ENCODE measurements around the gene TFG.
"Not testable (repeated sequence)": the region's sequence is repeated elsewhere in the genome, so short reads cannot be mapped to it uniquely, and the experiment has no call there.

The TFG gene

DNA sequence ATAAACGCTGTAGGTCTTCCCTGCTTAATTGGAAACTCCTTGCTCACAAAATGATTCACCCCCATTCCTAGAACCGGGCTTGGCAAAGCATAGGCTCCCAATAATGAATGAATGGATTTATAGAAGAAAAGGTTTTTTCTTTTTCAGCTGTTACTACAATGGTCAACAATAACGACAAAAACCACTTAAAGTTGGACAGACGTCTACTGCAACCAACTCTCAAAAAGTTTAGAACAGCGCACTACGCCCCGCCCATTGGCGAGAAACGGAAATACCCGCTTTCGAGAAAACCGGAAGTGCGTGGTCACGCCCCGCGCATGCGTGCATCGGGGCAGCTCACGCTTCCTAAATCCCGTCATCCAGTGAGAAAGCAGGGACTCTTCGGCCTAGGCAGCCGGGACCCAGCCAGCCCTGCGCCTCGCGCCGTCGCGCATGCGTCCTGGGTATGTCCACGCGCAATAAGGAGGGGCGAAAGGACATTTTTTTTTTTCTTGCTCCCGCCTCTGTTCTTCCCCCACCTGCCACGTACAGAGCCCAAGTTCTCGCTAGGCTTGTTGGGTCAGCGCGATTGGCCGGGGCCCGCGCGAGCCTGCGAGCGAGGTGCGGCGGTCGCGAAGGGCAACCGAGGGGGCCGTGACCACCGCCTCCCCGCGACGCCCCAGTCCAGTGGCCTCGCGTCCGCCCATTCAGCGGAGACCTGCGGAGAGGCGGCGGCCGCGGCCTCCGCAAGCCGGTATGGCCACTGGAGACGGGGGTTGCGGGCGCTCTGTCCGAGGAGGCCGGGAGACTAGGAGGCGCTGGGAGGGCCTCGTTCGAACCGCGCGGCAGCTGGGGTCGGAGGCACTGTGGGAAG, at the start of gene TFG:
TFG (plus strand) TSS at position 506 of the 853 bp plus-strand sequence. CDS start 4,192 bp downstream, outside the sequence.
- H3K27ac Mint-ChIP-seq, result peak within 1 kb of the TSS; percentile 94
- peaks cover 23% of the 10 kb centered on the region for H3K27me3 Mint-ChIP-seq
- peak; percentile 98 for ATAC-seq
- peaks cover 3% of the 10 kb centered on the region for H3K9me3 Mint-ChIP-seq
- peaks cover 42% of the 10 kb centered on the region for H3K4me1 Mint-ChIP-seq
- H3K4me3 Mint-ChIP-seq, result peak within 1 kb of the TSS; percentile 83
- peaks cover 29% of the 10 kb centered on the region for H3K36me3 Mint-ChIP-seq

DNA sequence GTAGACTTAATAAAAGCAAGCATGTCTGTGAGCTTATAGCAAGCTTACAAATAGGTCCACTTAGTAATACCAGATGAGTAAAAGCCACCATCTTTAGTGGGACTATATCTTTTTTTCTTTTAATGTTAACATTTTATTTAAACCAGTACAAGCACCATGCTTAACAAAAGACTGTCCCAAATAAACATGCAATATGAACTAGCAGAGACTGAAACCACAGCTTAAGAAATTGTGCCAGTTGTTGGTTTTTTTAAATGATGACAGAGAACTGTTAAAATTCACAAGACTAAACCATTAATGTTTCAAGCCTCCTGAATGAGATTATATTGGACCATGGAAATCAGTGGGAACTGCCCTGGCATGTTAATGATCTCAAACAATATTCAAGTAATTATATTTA, 48.0 kb upstream of the TFG start:
- not testable (repeated sequence) for H3K27ac Mint-ChIP-seq, H3K9me3 Mint-ChIP-seq, H3K4me3 Mint-ChIP-seq, ATAC-seq, H3K36me3 Mint-ChIP-seq, H3K27me3 Mint-ChIP-seq, H3K4me1 Mint-ChIP-seq

DNA sequence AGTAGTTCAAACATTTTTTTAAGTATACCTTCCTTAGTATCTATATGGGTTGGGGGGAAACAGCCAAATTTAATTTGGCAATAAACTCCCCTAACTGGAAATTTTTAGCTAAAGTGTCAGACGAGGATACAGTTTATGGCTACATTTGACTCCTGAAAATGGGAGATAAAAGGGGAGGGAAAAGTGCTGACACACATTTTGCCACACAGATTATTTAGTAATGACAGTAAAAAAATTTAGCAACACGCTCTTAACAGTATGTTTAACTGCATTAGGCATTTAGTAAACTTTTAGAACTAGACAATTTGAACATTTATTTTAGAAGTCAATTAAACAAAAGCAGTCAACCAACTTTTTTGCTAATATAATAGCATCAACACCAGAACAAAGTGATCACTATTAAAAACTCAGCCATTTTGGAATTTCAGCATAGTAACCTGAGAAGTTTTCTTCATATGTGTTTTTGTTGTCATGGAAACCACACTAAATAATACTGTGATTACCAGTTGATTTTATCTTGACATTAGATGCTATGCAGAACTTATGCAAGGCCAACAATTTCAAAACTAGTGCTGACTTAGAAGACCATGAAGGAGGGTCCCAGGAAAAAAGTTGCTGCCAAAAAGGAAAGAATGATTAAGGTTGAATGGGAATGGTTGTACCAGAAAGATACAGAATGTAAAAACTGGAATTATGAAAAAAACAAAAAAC, 47.0 kb upstream of the TFG start:
- peaks cover 9% of the 10 kb centered on the region for H3K27me3 Mint-ChIP-seq
- no peaks in the 10 kb centered on the region for H3K9me3 Mint-ChIP-seq
- H3K36me3 Mint-ChIP-seq, result no peaks in the 10 kb centered on the region
- H3K4me3 Mint-ChIP-seq, result no peak overlapping the region
- ATAC-seq, result no peak
- no peaks in the 10 kb centered on the region for H3K4me1 Mint-ChIP-seq
- H3K27ac Mint-ChIP-seq, result no peak overlapping the region

DNA sequence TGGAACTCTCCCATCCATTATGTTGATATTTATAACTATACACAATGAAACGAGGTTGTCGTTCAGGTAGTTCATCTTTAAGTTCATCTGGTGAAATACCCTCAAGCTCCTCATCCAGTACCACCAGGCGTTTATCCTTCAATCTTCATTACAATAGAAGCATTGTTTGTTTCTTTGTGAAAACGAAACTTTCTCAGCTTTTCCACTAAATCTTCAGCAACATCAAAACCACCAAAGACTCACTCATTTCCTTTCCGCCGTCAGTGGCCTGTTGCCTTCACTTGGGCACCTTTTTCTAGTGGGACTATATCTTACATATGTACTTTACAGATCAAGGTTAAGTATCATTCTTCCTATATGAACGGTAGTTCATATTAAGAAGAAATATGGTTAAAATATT, 44.1 kb upstream of the TFG start:
- H3K36me3 Mint-ChIP-seq, result no peaks in the 10 kb centered on the region
- H3K9me3 Mint-ChIP-seq, result peaks cover 3% of the 10 kb centered on the region
- no peak overlapping the region for H3K4me3 Mint-ChIP-seq
- no peaks in the 10 kb centered on the region for H3K27me3 Mint-ChIP-seq
- ATAC-seq, result no peak
- H3K27ac Mint-ChIP-seq, result no peak overlapping the region
- H3K4me1 Mint-ChIP-seq, result no peaks in the 10 kb centered on the region

GRCh38 chr3:100666699-100667098, 42.6 kb upstream of the TFG start:
- H3K36me3 Mint-ChIP-seq, H3K9me3 Mint-ChIP-seq, H3K4me1 Mint-ChIP-seq, H3K4me3 Mint-ChIP-seq, H3K27ac Mint-ChIP-seq, H3K27me3 Mint-ChIP-seq, ATAC-seq: not testable (repeated sequence)

- H3K4me1 Mint-ChIP-seq, H3K9me3 Mint-ChIP-seq, H3K4me3 Mint-ChIP-seq, ATAC-seq, H3K36me3 Mint-ChIP-seq, H3K27ac Mint-ChIP-seq, H3K27me3 Mint-ChIP-seq: not testable (repeated sequence)
Measured at GRCh38 chr3:100667316-100667715, 42.0 kb upstream of the TFG start.

- H3K27me3 Mint-ChIP-seq, result peaks cover 12% of the 10 kb centered on the region
- H3K4me3 Mint-ChIP-seq, H3K4me1 Mint-ChIP-seq, H3K27ac Mint-ChIP-seq, H3K36me3 Mint-ChIP-seq, ATAC-seq, H3K9me3 Mint-ChIP-seq: not testable (repeated sequence)
Measured at GRCh38 chr3:100670995-100671394, 38.3 kb upstream of the TFG start.

DNA sequence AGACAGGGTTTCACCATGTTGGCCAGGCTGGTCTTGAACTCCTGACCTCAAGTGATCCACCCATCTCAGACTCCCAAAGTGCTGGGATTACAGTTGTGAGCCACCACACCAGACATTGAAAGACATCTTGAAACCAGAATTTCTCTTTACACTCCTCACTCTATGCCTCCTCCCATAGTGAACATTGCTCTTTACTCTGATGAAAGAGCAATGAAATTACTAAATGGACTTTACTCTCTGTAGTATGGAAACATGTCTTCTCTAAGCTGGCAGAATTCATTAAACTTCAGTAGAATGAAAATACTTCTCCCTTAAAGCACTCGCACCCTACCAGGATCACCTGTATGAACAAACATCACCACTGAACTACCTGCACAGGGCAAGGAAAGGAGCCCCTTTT, 27.8 kb upstream of the TFG start:
- no peak for ATAC-seq
- Mint-ChIP-seq H3K36me3 (no peaks in the 10 kb centered on the region), H3K9me3 (peaks cover 4% of the 10 kb centered on the region), H3K4me3 (no peak overlapping the region), H3K27ac (no peak overlapping the region), H3K4me1 (no peaks in the 10 kb centered on the region), H3K27me3 (peaks cover 49% of the 10 kb centered on the region)

DNA sequence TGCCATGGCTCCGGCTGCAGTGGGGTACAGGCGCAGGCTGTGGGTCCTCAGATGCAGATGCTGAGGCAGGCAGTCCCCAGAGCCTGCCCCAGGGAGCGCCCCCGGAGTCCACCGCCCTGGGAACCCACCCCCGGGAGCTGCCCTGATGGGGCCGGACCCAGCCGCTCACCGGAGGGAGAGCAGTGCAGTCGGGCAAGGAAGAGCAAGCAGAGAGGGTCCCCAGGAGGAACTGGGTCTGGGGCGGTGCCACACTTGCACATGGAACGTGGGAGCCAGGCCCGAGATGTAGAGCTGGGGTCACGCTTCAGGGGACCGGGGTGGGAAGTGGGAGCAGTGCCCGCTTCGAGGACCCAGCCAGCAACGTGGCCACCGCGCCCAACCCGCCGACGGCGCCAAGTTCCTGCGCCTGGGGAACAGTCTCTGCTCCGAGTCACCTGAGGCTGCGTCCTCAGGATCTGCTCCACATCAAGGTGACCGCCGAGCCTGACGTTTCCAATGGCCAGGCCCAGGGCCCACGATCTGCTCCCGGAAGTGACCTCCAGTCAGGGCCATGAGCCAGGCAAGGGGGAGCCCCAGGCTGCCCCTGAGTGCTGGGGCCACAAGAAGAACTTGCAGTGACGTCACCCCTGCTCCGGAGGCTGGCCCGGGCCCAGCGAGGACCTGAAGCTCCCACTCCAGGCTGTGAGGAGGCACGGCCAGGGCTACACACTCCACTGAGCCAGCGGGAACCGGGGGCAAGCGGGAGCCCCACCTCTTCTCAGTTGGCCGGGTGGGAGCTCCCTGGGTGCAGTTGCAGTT, 27.0 kb upstream of the TFG start:
- peak; percentile 41 for ATAC-seq
- Mint-ChIP-seq H3K4me1 (no peaks in the 10 kb centered on the region), H3K36me3 (no peaks in the 10 kb centered on the region), H3K9me3 (no peaks in the 10 kb centered on the region), H3K27ac (no peak overlapping the region), H3K27me3 (peaks cover 42% of the 10 kb centered on the region), H3K4me3 (peak overlapping the region; percentile 9)

DNA sequence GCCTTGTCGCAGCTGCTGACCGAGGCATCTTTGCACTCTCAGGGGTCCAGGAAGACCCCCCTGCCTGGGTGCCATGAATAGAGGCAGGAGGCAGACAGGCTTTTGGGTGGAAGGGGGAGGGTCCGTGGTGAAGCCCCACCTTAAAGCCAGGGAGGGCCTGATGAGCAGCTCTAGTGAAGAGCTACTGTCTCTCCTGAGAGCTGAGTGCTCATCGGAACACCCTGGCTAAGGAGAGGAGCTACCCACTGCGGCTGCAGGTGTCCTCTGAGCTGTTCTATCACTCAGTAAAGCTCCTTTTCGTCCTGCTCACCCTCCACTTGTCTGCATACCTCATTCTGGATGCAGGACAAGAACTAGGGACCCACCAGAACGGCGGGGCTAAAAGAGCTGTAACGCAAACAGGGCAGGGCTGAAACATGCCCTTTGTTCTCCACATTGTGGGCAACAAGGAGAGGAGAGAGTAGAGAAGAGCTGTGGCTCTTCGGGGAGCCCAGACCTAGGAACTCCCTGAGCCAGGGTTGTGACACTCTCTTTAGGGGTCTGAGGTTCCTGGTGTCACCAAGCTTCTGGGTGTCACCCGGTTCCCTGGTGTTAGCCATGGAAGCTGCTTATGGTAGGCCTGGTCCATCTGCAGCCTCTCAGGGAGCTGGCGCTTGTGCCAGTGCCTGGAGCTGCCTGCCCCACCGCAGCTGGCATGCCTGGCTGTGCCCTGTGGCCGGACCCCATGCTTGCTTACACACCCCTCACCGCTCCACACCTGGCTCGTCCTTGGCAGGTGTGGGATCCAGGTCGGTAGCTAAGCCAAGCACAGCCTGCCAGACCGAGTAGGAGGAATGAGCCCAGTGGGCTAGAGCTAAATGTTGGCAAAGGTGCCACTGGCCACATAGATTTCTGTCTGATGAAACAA, 26.2 kb upstream of the TFG start:
- Mint-ChIP-seq H3K4me1 (no peaks in the 10 kb centered on the region), H3K36me3 (no peaks in the 10 kb centered on the region), H3K27ac (no peak overlapping the region), H3K27me3 (peaks cover 33% of the 10 kb centered on the region), H3K9me3 (no peaks in the 10 kb centered on the region), H3K4me3 (no peak overlapping the region)
- ATAC-seq, result peak; percentile 36

DNA sequence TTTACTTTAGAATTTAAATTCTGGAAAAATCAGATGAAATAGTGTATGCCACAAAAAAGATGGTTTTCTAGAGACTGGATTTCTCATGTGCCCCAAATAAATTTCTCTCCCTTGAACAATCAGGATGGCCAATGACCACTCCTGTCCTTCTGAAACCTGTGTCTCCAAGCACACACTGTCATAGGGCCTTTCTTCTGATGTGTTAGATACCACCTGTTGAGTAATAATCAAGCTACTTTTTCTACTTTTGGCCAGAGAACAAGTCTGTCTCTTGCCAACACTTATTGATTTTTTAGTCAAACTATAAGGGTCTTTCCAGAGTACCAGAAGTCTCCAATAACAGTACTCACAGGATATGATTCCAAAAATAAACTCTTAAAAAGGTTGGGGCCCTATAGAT, 16.1 kb upstream of the TFG start:
- H3K36me3 Mint-ChIP-seq, result no peaks in the 10 kb centered on the region
- H3K27me3 Mint-ChIP-seq, result peaks cover 82% of the 10 kb centered on the region
- ATAC-seq, result no peak
- no peaks in the 10 kb centered on the region for H3K4me1 Mint-ChIP-seq
- no peak overlapping the region for H3K27ac Mint-ChIP-seq
- H3K4me3 Mint-ChIP-seq, result no peak overlapping the region
- H3K9me3 Mint-ChIP-seq, result no peaks in the 10 kb centered on the region

DNA sequence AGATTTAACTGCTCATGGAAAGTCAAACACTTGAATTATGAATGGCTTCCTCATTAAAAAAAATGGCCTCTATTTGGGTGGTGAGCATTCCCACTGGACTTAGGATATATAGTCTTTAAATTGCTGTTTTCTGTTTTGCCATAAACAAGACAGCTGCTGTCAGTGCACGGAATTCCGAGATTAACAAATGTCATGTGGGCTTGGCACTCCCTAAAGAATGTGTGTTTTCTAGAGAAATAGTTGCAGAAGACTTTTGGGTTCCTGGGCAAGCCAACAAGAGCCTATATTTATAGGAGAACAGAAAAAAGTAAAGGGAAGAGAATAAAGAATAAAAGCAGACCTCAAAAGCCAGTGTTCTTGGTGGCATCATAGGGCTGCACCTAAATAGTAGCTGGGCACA, 13.6 kb upstream of the TFG start:
- Mint-ChIP-seq H3K9me3 (no peaks in the 10 kb centered on the region), H3K4me1 (no peaks in the 10 kb centered on the region), H3K27ac (no peak overlapping the region), H3K4me3 (no peak overlapping the region), H3K36me3 (no peaks in the 10 kb centered on the region), H3K27me3 (peaks cover 84% of the 10 kb centered on the region)
- no peak for ATAC-seq

- Mint-ChIP-seq H3K4me3 (no peak overlapping the region), H3K27ac (no peak overlapping the region), H3K27me3 (peaks cover 81% of the 10 kb centered on the region), H3K9me3 (no peaks in the 10 kb centered on the region), H3K36me3 (no peaks in the 10 kb centered on the region), H3K4me1 (no peaks in the 10 kb centered on the region)
- no peak for ATAC-seq
Measured at GRCh38 chr3:100696161-100696560, 13.1 kb upstream of the TFG start.

- Mint-ChIP-seq H3K4me3 (no peak overlapping the region), H3K27ac (no peak overlapping the region), H3K27me3 (peaks cover 75% of the 10 kb centered on the region), H3K36me3 (no peaks in the 10 kb centered on the region), H3K4me1 (no peaks in the 10 kb centered on the region), H3K9me3 (no peaks in the 10 kb centered on the region)
- peak; percentile 24 for ATAC-seq
Measured at GRCh38 chr3:100697172-100697571, 12.1 kb upstream of the TFG start.
